ENCODE data around the gene DSTYK. TPM values are rescaled to one million over a fixed set of nuclear protein-coding genes. Genes with fewer than 3 reads are reported as not detected.
"Not testable (repeated sequence)": the region's sequence is repeated elsewhere in the genome, so short reads cannot be mapped to it uniquely, and the experiment has no call there.

DSTYK gene
- total RNA-seq, 1 donor from 2014 or later, result 9.2 TPM

- Mint-ChIP-seq H3K27me3 (ENCODE audit: unreplicated experiment) (no peaks in the 10 kb centered on the region), H3K36me3 (ENCODE audit: unreplicated experiment) (peaks cover 38% of the 10 kb centered on the region), H3K4me3 (ENCODE audit: unreplicated experiment) (no peak overlapping the region), H3K27ac (ENCODE audit: unreplicated experiment) (no peak overlapping the region), H3K9me3 (ENCODE audit: unreplicated experiment) (peaks cover 3% of the 10 kb centered on the region), H3K4me1 (ENCODE audit: low read depth, unreplicated experiment) (no peaks in the 10 kb centered on the region)
- TF ChIP-seq CTCF (IDR thresholded peaks at IDR 0.05; ENCODE audit: partially characterized antibody, unreplicated experiment), result no peak
- DNase-seq, result no peak
These were observed 50.4 kb downstream of the DSTYK start for GRCh38 chr1:205161076-205161475.

- H3K4me3 Mint-ChIP-seq (ENCODE audit: unreplicated experiment), result no peak overlapping the region
- H3K27me3 Mint-ChIP-seq (ENCODE audit: unreplicated experiment), result no peaks in the 10 kb centered on the region
- peaks cover 48% of the 10 kb centered on the region for H3K36me3 Mint-ChIP-seq (ENCODE audit: unreplicated experiment)
- DNase-seq, result no peak
- H3K27ac Mint-ChIP-seq (ENCODE audit: unreplicated experiment), result no peak overlapping the region
- TF ChIP-seq CTCF (IDR thresholded peaks at IDR 0.05; ENCODE audit: partially characterized antibody, unreplicated experiment), result no peak
- peaks cover 9% of the 10 kb centered on the region for H3K9me3 Mint-ChIP-seq (ENCODE audit: unreplicated experiment)
- no peaks in the 10 kb centered on the region for H3K4me1 Mint-ChIP-seq (ENCODE audit: low read depth, unreplicated experiment)
These were observed 53.4 kb downstream of the DSTYK start for GRCh38 chr1:205158048-205158616.

DNA sequence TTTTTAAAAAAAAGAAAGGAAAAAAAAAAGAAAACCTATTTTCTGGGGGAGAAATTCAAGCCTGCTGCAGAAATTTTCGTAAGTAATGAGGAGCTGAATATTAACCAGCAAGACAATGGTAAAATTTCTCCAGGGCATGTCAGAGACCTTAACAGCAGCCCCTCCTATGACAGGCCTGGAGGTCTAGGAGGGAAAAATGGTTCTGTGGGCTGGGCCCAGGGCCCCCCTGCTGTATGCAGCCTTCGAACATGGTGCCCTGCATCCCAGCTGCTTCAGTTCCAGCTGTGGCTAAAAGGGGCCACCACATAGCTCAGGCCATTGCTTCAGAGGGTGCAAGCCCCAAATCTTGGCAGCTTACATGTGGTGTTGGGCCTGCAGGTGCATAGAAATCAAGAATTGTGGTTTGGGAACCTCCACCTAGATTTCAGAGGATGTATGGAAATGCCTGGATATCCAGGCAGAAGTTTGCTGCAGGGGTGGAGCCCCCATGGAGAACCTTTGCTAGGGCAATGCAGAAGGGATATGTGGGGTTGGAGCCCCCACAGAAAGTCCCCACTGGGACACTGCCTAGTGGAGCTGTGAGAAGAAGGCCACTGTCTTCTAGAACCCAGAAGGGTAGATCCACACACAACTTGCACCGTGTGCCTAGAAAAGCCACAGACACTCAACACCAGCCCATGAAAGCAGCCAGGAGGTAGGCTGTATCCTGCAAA, 55.7 kb downstream of the DSTYK start:
- H3K9me3 Mint-ChIP-seq (ENCODE audit: unreplicated experiment); H3K4me3 Mint-ChIP-seq (ENCODE audit: unreplicated experiment); H3K27ac Mint-ChIP-seq (ENCODE audit: unreplicated experiment); H3K4me1 Mint-ChIP-seq (ENCODE audit: low read depth, unreplicated experiment); H3K27me3 Mint-ChIP-seq (ENCODE audit: unreplicated experiment); DNase-seq: not testable (repeated sequence)
- H3K36me3 Mint-ChIP-seq (ENCODE audit: unreplicated experiment), result peaks cover 43% of the 10 kb centered on the region

- Mint-ChIP-seq H3K4me3 (ENCODE audit: unreplicated experiment) (no peak overlapping the region), H3K4me1 (ENCODE audit: low read depth, unreplicated experiment) (peaks cover 2% of the 10 kb centered on the region), H3K27me3 (ENCODE audit: unreplicated experiment) (no peaks in the 10 kb centered on the region), H3K27ac (ENCODE audit: unreplicated experiment) (no peak overlapping the region), H3K9me3 (ENCODE audit: unreplicated experiment) (peaks cover 9% of the 10 kb centered on the region), H3K36me3 (ENCODE audit: unreplicated experiment) (peaks cover 30% of the 10 kb centered on the region)
- DNase-seq, result no peak
- TF ChIP-seq CTCF (IDR thresholded peaks at IDR 0.05; ENCODE audit: partially characterized antibody, unreplicated experiment), result no peak
These were observed 59.0 kb downstream of the DSTYK start for GRCh38 chr1:205152505-205152904.

DNA sequence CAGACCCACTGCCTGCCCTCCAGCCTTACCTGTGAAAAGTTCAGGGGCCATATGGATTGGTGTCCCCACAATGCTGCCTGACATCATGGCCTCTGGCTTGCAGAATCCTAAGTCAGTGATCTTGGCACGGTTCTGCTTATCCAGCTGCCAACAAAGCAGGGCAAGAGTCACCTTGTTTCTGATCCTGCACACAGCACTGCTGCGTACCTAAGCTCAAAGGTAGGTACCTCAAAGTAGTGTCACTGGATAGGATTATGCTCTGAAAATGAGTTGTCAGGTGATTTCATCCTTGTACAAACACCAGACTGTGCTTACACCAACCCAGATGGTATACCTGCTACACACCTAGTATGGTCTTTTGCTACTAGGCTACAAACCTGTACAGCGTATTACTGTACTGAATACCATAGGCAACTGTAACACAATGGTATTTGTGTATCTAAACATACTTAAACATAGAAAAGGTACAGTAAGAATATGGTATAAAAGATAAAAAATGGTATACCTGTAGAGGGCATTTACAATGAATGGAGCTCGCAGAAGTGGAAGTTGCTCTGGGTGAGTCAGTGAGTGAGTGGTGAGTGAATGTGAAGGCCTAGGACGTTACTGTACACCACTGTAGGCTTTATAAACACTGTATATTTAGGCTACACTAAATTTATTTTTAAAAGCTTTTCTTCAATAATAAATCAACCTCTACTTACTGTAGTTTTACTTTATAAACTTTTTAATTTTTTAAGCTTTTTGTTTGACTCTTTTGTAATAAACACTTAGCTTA, 60.7 kb downstream of the DSTYK start:
- H3K36me3 Mint-ChIP-seq (ENCODE audit: unreplicated experiment), result peaks cover 14% of the 10 kb centered on the region
- peaks cover 6% of the 10 kb centered on the region for H3K9me3 Mint-ChIP-seq (ENCODE audit: unreplicated experiment)
- no peak for TF ChIP-seq CTCF (IDR thresholded peaks at IDR 0.05; ENCODE audit: partially characterized antibody, unreplicated experiment)
- H3K27ac Mint-ChIP-seq (ENCODE audit: unreplicated experiment), result no peak overlapping the region
- H3K27me3 Mint-ChIP-seq (ENCODE audit: unreplicated experiment), result no peaks in the 10 kb centered on the region
- DNase-seq, result no peak
- H3K4me1 Mint-ChIP-seq (ENCODE audit: low read depth, unreplicated experiment), result peaks cover 2% of the 10 kb centered on the region
- no peak overlapping the region for H3K4me3 Mint-ChIP-seq (ENCODE audit: unreplicated experiment)
